ENCODE results near the gene VWA3A.

GRCh38 chr16:22075043-22075757, 17.1 kb upstream of the VWA3A start:
- TF ChIP-seq PKNOX1 (IDR thresholded peaks at IDR 0.05) = no peak
- TF ChIP-seq LEF1 (IDR thresholded peaks at IDR 0.05; ENCODE audit: borderline replicate concordance) = no peak
- TF ChIP-seq CTBP1 (IDR thresholded peaks at IDR 0.05; ENCODE audit: borderline replicate concordance) = no peak
- no peak for TF ChIP-seq FOXA1 (IDR thresholded peaks at IDR 0.05)
- TF ChIP-seq TARDBP (IDR thresholded peaks at IDR 0.05) = no peak
- no peak for TF ChIP-seq ELF4 (IDR thresholded peaks at IDR 0.05)
- TF ChIP-seq FOXM1 (IDR thresholded peaks at IDR 0.05; ENCODE audit: borderline replicate concordance) = no peak
- TF ChIP-seq SUZ12 (IDR thresholded peaks at IDR 0.05) = no peak
- TF ChIP-seq SP1 (IDR thresholded peaks at IDR 0.05) = no peak
- no peak for TF ChIP-seq NFRKB (IDR thresholded peaks at IDR 0.05)
